GM18519 (cell line): Measurements from ENCODE around the gene SPATA31D4.
"Not testable (repeated sequence)": the region's sequence is repeated elsewhere in the genome, so short reads cannot be mapped to it uniquely, and the experiment has no call there.

Experiments
- ATAC-seq: cut with Tn5 transposase; IDR thresholded peaks from one replicate; pipeline ENCODE4 v1.9.1; 2021; ENCODE audit warnings: mild to moderate bottlenecking, moderate library complexity; ENCODE audit not compliant: unreplicated experiment, low FRiP score

SPATA31D4 gene

DNA sequence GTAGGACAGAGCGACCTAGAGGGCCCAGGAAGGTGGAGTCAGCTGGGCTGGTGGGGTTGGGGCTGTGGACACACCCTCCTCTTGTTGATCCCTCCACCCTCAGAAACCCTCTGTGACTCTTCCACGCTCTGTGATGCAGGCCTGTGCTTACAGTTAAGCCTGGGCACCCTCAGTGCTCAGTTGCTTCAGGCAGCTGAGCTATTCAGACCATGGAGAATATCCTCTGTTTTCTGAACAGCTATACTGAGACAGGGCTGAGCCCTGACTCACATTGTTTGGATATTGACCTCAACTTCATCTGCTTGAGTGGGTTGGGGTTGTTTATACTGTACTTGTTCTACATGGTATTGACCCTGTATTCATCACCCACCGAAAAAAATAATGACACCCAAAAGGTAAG is at the start of gene SPATA31D4:
SPATA31D4 (plus strand) TSS at position 124 of the 400 bp plus-strand sequence; CDS start at position 210, 86 bp downstream.
- ATAC-seq = not testable (repeated sequence)

DNA sequence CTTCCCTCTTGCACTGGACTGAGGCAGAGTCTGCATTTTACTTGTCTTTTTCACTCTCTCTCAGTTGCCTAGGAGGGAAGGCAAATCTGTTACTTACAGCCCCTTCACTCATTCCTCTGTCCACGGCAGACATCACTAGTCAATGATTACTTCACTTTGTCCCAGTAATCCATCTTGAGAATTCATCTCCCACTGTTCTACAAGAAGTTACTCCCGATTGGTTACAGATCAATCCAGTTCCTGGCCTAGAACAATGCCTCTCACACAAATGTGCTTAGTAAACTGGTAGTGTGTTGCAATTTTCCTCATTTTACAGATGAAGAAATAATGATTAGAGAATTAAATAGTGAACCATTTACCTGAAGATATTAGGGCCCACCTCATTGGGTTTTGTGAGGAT is 49.7 kb upstream of the SPATA31D4 start:
- ATAC-seq = no peak

DNA sequence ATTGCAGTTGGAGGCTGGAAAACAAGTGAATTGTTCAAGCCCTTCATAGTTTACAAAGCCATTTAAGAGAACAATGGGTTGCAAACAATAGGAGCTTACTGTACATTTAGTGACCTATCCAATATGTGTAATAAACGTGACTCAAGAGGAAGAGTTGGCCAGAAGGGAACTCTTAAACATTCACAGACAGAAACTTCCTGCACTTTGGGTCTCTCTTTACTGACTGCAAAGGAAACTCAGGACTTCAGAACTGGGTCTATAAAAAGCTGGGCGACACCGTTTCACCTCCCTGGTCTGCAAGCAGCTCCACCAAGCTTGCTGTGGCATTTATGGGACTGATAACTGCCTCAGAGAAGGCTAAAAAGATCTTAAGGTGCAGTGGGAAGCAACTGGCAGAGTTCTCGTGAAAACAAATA is 48.7 kb upstream of the SPATA31D4 start:
- no peak for ATAC-seq

DNA sequence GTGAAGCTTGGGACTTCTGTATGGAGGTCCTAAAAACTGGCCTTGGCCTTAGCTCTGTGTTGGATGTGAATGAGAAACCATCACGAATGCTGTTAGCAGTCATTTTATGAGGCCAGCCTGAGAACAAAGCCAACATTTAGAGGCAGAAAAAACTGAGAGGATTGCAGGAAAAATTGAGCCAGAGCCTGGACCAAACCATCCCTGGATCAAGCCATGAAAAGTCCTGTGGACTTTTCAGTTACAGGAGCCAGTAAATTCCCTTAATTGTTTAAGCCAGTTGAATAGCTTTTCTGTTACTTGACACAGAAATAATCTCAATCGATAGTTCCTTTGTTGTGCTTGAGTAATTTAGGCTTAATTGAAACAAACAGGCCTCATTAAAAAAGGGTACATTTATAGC is 42.6 kb upstream of the SPATA31D4 start:
- ATAC-seq = no peak

DNA sequence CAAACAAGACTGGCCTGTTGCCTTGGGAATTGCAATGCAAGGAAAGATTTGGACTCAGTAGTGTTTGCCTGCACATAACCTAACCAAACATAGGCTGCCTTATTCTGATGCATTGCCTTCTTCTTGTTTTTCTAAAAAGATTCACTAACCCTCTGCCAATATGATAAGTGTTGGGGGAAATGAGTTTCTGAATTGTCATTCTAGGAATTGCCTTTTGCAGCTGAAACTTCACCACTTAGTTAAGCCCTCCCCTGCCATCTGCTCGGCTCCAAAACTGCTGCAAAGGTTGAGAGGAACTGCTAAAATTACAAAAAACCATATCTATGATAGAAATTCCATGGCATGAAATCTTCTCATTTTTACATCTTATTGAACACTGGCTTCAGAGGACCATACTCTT is 41.6 kb upstream of the SPATA31D4 start:
- ATAC-seq = no peak

DNA sequence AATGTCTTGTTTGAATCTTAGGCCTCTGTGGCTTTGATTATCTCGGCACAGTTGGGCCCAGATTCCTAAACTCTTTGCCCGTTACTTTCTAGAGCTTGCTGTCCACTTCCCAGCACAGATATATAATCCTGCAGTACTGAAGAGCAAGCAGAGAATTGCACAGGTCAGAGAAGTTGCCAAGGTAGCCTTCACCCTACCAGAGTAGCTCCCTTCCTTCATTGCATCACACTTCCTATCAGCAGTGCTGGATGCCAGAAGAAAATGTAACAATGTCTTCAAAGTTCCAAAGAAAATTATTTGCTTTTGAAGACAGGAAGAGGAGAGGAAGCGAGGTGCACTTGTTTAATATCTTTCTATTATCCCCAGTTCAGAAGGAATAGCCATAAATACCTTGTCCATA is 38.1 kb upstream of the SPATA31D4 start:
- no peak for ATAC-seq

DNA sequence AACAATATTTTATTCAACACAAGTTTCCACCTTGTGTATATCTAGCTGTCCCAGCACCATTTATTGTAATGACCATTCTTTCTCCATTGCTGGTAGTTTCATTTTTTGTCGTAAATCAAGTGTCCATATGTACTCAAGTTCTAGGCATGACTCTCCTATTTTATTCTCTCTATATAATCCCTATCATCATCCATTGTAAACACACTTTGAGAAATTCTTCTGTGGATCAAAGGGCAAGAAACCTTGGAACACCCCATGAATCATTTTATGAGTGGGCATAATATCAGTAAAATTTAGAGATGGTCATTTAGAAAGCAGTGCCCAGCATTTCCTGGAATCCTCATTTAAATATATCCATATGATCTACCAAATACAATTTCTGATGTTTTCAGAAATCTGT is 35.8 kb upstream of the SPATA31D4 start:
- ATAC-seq = no peak

DNA sequence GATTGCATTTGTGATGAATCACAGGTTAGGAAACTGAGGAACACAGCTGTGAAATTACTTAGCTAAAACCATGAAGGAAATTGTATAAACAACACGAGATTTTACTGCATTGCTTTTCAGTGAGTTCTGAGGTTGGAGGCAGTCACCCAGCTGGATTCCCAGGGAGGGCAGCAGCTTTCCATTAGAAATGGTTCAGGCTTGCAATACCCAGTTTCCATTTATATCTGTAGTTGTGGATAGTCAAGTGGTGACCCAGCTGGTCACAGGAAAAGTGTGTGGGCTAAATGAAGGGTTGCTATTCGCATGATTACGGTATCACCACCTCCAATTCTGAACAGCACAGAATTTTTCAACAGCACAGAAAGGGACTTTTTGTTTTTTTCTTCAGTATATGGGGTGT is 34.3 kb upstream of the SPATA31D4 start:
- ATAC-seq = no peak

DNA sequence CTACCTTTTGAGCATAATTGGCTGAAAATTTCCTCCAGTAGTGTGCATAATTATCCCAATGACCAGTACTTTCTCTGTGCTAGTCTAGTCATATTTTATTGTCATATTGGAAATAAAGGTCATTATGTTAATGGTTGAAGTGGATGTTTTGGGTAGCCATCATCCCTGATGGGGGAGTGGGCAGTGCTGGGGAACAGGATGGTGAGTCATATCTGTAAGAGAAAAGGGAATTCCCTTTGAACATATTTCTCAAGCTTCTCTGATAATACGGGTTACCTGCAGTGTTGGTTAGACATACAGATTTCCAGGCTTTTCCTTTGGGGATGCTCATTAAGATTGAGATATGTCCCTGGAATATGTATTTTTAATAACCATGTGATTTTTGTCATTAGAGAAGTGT is 33.3 kb upstream of the SPATA31D4 start:
- no peak for ATAC-seq

DNA sequence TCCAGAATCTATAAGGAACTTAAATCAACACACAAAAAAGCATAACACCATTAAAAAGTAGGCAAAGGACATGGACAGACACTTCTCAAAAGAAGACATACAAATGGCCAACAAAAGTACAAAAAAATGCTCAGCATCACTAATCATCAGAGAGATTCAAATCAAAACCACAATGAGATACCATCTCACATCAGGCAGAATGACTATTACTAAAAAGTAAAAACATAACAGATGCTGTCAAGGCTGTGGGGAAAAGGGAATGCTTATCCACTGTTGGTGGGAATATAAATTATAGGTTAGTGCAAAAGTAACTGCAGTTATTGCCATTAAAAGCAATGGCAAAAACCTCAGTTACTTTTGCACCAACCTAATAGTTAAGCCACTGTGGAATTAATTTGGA is 32.2 kb upstream of the SPATA31D4 start:
- ATAC-seq = no peak

DNA sequence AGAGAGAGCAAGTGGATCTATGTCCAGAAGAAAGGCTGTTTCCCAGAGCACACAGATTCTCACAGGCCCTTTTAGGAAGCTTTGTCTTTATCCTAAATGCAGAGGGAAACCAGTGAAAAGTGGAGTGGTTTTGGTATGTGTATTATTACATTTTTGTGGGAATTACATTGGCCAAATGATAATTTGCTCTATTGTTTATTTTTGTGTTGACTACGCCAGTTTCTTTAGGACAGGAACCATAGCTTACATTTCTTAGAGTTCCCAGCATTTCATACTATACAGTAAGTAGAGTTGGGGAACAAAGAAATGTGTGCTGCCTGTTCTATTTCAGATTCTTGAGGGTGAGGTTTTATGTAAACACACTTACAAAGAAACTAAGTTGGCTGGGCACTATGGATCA is 29.4 kb upstream of the SPATA31D4 start:
- ATAC-seq = no peak

DNA sequence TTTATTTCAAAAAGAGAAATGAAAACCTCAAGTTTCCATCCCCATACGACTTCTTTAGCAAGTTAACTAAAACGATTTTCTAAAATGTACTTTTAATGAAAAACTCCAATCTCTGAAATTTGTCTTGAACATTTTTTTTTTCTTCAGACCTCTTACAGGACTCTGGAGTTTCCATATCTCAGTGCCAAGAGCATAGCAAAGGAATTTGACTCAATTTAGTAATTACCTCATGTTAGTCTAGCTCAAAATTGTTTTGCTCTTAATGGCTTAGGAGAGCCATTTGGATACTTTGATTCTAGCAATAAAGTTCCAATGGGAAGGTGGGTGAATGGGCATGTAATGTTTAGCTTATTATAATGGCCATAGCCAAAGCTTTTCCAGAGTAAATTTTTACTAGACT is 26.0 kb upstream of the SPATA31D4 start:
- no peak for ATAC-seq

DNA sequence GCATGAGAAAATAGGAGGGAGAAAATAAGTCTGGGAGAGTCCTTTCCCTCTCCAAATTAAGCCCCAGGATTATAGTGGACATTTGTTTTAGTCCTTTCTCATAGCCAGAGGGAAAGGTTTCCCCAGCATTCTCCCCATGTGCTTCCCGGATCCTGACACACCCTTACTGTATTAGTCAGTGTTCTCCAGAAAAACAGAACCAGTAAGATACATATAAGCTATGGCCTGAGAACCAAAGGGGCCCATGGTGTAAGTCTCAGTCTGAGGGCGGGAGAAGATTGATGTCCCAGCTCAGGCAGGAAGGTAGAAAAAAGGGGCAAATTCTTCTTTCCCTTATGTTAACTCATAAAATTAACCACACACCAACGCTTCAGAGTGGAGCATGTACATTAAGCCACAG is 25.6 kb upstream of the SPATA31D4 start:
- ATAC-seq = no peak

DNA sequence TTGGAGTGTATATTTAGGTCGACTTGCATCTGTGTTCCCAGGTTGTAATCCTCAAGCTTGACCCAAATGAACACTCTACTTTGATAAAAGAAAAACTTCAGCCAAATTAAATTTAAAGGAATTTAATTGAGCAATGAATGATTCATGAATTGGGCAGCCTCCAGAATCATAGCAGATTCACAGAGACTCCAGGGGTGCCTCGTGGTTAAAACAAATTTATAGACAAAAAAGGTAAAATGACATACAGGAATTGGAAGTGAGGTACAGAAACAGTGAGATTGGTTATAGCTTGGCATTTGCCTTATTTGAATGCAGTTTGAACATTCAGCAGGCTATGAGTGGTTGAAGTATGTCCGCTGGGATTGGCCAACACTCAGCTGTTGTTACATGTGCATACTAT is 21.6 kb upstream of the SPATA31D4 start:
- no peak for ATAC-seq

DNA sequence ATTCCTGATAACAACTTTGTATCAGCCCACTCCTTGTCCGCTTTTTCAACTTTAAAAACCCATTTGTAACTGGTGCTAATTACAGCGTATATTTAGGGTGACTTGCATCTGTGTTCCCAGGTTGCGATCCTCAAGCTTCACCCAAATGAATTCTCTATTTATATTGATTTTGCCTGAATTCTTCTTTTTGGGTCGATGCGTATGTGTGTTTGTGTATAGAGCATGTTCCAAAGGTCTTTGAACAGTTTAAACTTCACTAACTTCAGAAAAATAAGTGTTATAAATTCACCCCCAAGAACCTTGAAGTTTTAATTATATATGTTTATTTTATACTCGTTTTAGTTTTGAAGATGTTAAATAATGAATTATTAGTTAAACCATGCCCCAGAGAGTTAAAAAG is 16.1 kb upstream of the SPATA31D4 start:
- no peak for ATAC-seq

DNA sequence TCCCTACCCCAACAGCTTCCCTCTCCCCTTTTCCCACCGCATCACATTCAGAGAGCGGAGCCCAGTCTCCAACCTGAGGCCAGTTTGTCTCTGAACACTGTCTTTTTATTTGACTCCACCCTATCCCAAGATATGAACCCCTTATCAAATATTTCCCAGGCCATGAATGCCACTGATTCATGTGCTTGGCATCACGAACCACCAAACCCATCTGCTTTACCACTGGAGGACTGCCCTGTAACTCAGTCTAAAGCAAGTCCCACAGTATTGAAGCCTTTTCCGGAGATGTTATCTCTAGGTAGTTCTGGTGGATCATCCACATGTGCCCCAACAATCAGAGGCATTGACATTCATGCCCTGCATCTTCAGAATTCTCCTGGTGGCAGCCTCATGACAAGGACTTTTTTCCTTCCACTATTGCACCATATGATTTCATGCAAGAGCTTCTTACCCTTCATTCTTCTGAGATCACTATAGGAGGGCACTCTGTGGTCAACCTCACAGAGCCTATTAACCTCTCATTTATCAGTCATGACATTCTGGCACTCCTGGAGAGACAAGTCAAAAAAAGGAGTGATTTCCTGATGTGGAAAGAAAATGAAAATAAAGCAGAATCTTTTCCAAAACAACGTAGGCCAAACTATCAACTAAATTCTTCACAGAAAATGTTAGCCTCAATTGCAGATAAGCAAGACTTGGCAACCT is 12.3 kb upstream of the SPATA31D4 start:
- no peak for ATAC-seq

DNA sequence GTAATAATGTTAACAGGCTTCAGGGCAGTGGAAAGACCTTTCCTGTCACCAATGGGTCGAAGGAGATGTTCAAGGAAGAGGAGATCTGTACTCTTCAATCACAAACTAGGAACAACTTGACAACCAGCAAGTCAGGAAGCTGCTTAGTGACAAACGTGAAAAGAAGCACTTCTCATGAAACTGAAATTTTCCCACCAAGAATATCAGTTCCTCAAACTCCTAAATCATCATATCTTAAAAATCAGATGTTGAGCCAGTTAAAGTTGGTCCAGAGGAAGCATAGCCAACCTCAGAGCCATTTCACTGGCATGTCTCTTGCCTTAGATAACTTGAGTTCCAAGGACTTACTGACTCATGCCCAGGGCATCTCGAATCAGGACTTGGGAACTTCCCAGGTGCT is 9.7 kb upstream of the SPATA31D4 start:
- ATAC-seq = not testable (repeated sequence)

DNA sequence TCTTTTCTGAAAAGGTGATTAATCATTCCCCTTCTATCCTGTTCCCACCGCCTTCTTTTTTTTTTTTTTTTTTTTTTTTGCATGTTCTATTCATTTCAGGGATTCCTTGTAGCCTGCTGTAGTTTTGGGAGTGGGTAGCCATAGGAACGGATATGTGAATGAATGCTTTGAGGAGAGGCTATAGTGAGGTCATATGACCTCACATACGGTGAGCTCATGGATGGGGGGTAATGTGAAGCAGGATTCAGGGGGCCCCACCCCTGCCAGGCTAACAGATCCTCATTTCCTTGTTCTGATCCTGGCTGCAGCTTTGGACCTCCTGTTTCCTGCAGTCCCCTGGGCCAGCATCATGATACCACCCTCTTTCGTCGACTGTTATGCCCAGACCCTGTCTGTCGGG is 1.9 kb downstream of the SPATA31D4 start:
- ATAC-seq = not testable (repeated sequence)

DNA sequence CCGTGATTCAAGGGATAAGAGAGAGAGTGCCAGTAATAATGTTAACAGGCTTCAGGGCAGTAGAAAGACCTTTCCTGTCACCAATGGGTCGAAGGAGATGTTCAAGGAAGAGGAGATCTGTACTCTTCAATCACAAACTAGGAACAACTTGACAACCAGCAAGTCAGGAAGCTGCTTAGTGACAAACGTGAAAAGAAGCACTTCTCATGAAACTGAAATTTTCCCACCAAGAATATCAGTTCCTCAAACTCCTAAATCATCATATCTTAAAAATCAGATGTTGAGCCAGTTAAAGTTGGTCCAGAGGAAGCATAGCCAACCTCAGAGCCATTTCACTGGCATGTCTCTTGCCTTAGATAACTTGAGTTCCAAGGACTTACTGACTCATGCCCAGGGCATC is 5.3 kb downstream of the SPATA31D4 start:
- not testable (repeated sequence) for ATAC-seq

DNA sequence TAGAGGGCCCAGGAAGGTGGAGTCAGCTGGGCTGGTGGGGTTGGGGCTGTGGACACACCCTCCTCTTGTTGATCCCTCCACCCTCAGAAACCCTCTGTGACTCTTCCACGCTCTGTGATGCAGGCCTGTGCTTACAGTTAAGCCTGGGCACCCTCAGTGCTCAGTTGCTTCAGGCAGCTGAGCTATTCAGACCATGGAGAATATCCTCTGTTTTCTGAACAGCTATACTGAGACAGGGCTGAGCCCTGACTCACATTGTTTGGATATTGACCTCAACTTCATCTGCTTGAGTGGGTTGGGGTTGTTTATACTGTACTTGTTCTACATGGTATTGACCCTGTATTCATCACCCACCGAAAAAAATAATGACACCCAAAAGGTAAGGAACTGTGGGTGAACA is 15.2 kb downstream of the SPATA31D4 start, which contains the start of gene SPATA31D3:
SPATA31D3 (plus strand) TSS at position 108 of the 400 bp plus-strand sequence; CDS start at position 194, 86 bp downstream.
- ATAC-seq = not testable (repeated sequence)

DNA sequence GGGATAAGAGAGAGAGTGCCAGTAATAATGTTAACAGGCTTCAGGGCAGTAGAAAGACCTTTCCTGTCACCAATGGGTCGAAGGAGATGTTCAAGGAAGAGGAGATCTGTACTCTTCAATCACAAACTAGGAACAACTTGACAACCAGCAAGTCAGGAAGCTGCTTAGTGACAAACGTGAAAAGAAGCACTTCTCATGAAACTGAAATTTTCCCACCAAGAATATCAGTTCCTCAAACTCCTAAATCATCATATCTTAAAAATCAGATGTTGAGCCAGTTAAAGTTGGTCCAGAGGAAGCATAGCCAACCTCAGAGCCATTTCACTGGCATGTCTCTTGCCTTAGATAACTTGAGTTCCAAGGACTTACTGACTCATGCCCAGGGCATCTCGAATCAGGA is 20.4 kb downstream of the SPATA31D4 start:
- not testable (repeated sequence) for ATAC-seq

DNA sequence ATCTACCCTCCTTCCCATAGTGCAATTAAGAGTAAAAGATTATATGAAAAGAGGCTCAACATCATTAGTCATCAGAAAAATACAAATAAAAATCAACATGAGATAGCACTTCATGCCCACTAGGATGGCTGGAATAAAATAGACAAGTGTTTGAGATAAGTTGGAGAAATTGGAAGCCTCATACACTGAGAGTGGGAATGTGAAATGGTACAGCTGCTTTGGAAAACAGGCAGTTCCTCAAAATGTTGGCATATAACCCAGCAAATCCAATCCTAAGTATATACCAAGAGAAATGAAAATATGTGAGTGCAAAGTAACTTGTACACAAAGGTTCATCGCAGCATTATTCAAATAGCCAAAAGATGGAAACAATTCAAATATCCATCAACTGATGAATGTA is 24.9 kb downstream of the SPATA31D4 start:
- no peak for ATAC-seq

DNA sequence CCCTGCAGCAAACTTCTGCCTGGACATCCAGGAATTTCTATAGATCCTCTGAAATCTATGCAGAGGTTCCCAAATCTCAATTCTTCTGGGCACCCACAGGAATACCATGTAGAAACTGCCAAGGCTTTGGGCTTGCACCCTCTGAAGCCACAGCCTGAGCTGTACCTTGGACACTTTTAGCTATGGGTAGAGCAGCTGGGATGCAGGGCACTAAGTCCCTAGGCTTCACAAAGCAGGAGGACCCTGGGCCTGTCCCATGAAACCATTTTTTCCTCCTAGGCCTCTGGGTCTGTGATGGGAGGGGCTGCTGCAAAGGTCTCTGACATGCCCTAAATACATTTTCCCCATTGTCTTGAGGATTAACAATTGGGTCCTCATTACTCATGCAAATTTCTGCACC is 27.4 kb downstream of the SPATA31D4 start:
- no peak for ATAC-seq
